Measurements from ENCODE around the gene CDC27.
"Not testable (repeated sequence)": the region's sequence is repeated elsewhere in the genome, so short reads cannot be mapped to it uniquely, and the experiment has no call there.

Gene CDC27

DNA sequence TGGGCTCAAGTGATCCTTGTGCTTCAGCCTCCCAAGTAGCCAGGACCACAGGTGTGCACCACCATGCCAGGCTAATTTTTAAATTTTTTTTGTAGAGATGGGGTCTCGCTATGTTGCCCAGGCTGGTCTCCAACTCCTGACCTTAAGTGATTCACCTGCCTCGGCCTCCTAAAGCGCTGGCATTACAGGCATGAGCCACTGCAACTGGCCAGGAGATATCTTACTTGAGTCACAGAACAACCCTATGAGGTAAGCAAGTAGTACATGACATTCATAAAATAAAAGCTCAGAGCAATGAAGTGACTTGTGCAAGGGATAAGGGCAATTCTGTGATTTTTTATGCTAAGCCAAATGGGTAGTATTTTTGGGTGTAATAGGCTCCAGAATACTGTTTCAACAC, 57.3 kb downstream of the CDC27 start:
- TF ChIP-seq, protein P1, sequence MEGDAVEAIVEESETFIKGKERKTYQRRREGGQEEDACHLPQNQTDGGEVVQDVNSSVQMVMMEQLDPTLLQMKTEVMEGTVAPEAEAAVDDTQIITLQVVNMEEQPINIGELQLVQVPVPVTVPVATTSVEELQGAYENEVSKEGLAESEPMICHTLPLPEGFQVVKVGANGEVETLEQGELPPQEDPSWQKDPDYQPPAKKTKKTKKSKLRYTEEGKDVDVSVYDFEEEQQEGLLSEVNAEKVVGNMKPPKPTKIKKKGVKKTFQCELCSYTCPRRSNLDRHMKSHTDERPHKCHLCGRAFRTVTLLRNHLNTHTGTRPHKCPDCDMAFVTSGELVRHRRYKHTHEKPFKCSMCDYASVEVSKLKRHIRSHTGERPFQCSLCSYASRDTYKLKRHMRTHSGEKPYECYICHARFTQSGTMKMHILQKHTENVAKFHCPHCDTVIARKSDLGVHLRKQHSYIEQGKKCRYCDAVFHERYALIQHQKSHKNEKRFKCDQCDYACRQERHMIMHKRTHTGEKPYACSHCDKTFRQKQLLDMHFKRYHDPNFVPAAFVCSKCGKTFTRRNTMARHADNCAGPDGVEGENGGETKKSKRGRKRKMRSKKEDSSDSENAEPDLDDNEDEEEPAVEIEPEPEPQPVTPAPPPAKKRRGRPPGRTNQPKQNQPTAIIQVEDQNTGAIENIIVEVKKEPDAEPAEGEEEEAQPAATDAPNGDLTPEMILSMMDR (IDR thresholded peaks at IDR 0.05), result no peak
- Histone ChIP-seq H3K4me1 (no peaks in the 10 kb centered on the region), H3K27ac (no peak overlapping the region), H3K36me3 (peaks cover 36 to 87% (median 67%) of the 10 kb centered on the region in 3 donors), H3K9me3 (no peaks in the 10 kb centered on the region), H3K4me3 (no peak overlapping the region), H3K27me3 (no peaks in the 10 kb centered on the region)
- DNase-seq, result no peak
- intact Hi-C loops (cut with DNase I; ENCODE audit: low total_unique reads), result no loop called here

DNA sequence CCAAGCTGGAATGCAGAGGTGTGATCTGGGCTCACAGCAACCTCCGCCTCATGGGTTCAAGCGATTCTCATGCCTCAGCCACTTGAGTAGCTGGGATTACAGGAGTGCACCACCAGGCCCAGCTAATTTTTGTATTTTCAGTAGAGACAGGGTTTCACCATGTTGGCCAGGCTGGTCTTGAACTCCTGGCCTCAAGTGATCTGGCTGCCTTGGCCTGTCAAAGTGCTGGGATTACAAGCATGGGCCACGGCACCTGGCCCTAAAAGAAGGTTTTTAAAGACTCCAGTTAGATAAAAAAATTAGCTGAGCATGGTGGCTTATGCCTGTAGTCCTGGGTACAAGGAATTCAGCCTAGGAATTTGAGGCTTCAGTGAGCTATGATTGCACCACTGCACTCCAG, 62.3 kb downstream of the CDC27 start:
- intact Hi-C loops (cut with DNase I; ENCODE audit: low total_unique reads); H3K4me1 ChIP-seq; DNase-seq; H3K4me3 ChIP-seq; H3K27me3 ChIP-seq; H3K9me3 ChIP-seq; H3K27ac ChIP-seq: not testable (repeated sequence)
- H3K36me3 ChIP-seq, result peaks cover 38 to 93% (median 66%) of the 10 kb centered on the region in 3 donors

DNA sequence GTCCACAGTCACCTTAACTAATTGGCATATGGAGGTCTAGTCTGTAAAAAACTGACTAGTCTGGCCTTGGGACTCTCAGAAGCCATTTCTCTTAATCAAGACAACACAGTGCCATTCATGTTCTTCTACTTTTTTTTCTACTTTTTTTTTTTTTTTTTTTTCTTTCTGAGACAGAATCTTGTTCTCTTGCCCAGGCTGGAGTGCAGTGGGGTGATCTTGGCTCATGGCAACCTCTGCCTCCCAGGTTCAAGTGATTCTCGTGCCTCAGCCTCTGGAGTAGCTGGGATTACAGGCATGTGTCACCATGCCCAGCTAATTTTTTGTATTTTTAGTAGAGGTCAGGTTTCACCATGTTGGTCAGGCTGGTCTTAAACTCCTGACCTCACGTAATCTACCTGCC, 65.8 kb downstream of the CDC27 start:
- H3K36me3 ChIP-seq, result peaks cover 20 to 87% (median 56%) of the 10 kb centered on the region in 3 donors
- H3K27me3 ChIP-seq; H3K4me3 ChIP-seq; H3K27ac ChIP-seq; H3K4me1 ChIP-seq; intact Hi-C loops (cut with DNase I; ENCODE audit: low total_unique reads); H3K9me3 ChIP-seq; DNase-seq: not testable (repeated sequence)

DNA sequence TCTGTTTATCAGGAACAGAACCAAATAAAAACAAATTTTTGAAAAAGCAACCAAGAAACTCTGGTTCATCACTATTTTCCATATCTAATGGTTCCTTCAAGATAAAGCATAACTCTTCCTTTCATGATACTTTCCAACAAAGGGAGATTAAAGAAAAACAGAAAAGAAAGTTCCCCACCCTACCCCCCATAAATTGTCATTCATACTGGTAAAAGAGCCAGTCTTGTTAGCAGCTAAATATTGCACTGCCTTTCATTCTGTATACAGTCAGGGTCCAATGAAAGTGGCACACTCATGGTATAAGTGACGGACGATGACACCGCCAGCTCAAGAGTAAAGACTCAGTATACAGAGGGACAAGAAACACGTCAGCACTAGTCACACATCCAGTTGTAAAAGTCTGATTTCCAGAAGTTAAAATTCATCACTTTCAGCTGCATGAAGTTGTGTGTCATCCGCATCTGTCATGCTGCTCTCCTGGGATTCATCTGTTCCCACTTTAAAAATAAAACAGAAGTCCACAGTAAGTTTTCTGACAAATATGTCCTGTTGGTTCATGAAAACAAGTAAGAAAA, 68.5 kb downstream of the CDC27 start:
- Histone ChIP-seq H3K27ac (no peak overlapping the region), H3K36me3 (peaks cover 17 to 64% (median 35%) of the 10 kb centered on the region in 3 donors), H3K9me3 (no peaks in the 10 kb centered on the region), H3K4me3 (no peak overlapping the region), H3K27me3 (no peaks in the 10 kb centered on the region), H3K4me1 (no peaks in the 10 kb centered on the region)
- intact Hi-C loops (cut with DNase I; ENCODE audit: low total_unique reads), result no loop called here
- no peak for DNase-seq
- TF ChIP-seq, protein P1 (IDR thresholded peaks at IDR 0.05), result no peak

DNA sequence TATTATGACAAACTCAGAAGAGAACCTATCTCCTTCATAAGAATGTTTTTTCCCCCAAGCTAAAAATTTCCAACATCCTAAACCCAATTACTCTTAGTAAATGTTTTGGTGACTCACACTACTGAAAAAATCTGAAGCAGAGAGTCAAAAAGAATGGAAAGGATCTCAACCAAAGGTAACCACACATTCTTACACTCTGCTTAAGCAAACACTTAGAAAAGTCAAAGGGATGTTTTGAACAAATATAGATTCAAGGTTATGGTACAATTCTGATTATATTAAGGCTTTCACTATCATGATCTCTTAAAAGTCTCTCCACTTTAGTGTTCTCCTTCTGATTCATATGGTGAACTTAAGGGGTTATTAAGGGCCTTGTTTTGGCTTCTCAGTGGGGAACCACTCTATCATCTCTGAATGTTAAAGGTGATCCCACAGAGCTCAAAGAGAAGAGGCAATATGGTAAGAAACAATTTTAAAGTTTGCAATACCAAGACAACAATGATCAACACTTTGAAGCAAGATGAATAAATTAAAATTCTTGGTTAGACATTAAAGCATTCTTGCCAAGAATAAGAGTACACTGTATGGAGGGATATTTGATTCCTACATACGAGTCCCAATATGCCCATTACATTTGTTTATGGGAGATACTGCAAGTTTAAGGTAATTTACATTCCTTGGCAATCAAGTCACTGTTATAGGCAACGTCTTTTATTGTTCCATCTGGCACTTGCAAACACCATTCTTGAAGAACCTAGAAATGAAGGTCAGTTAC, 69.2 kb downstream of the CDC27 start:
- DNase-seq, result no peak
- Histone ChIP-seq H3K9me3 (no peaks in the 10 kb centered on the region), H3K4me3 (no peak overlapping the region), H3K36me3 (peaks cover 17 to 58% (median 31%) of the 10 kb centered on the region in 3 donors), H3K27me3 (no peaks in the 10 kb centered on the region), H3K4me1 (no peaks in the 10 kb centered on the region), H3K27ac (no peak overlapping the region)
- TF ChIP-seq, protein P1 (IDR thresholded peaks at IDR 0.05), result no peak
- intact Hi-C loops (cut with DNase I; ENCODE audit: low total_unique reads), result no loop called here

- Histone ChIP-seq H3K36me3 (peaks cover 10 to 35% (median 19%) of the 10 kb centered on the region in 3 donors), H3K4me3 (no peak overlapping the region), H3K9me3 (no peaks in the 10 kb centered on the region), H3K27ac (no peak overlapping the region), H3K27me3 (no peaks in the 10 kb centered on the region), H3K4me1 (no peaks in the 10 kb centered on the region)
- DNase-seq, result no peak
- intact Hi-C loops (cut with DNase I; ENCODE audit: low total_unique reads), result no loop called here
- TF ChIP-seq, protein P1 (IDR thresholded peaks at IDR 0.05), result no peak
Measured at GRCh38 chr17:47117386-47117785, 71.7 kb downstream of the CDC27 start.
